ENCODE results near the gene DHX15. TPM values are rescaled to one million over a fixed set of nuclear protein-coding genes. Genes with fewer than 3 reads are reported as not detected.

The DHX15 gene
- total and polyA plus RNA-seq, 8 donors, result 47.5 to 699 (median 127) TPM

DNA sequence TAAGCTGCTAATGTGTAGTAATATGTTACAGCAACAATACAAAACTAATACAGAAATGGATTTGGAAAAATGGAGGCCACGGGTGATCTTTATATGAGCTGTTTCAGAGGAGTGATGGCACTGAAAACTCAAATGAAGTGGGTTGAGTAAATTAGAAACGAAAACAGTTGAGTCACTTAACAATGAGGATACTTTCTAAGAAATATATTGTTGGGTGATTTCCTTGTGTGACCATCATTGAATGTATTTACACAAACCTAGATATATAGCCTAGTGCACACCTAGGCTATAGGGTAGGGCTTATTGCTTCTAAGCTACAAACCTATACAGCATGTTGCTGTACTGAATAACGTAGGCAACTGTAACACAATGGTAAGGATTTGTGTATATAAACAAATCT, 30.5 kb upstream of the DHX15 start:
- TF ChIP-seq, protein P1, sequence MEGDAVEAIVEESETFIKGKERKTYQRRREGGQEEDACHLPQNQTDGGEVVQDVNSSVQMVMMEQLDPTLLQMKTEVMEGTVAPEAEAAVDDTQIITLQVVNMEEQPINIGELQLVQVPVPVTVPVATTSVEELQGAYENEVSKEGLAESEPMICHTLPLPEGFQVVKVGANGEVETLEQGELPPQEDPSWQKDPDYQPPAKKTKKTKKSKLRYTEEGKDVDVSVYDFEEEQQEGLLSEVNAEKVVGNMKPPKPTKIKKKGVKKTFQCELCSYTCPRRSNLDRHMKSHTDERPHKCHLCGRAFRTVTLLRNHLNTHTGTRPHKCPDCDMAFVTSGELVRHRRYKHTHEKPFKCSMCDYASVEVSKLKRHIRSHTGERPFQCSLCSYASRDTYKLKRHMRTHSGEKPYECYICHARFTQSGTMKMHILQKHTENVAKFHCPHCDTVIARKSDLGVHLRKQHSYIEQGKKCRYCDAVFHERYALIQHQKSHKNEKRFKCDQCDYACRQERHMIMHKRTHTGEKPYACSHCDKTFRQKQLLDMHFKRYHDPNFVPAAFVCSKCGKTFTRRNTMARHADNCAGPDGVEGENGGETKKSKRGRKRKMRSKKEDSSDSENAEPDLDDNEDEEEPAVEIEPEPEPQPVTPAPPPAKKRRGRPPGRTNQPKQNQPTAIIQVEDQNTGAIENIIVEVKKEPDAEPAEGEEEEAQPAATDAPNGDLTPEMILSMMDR (IDR thresholded peaks at IDR 0.05), result no peak
- TF ChIP-seq POLR2A (IDR thresholded peaks at IDR 0.05), result no peak
- no peak for TF ChIP-seq EP300 (IDR thresholded peaks at IDR 0.05)
- TF ChIP-seq POLR2AphosphoS5 (IDR thresholded peaks at IDR 0.05), result no peak
- H3K9me3 ChIP-seq, result no peaks in the 10 kb centered on the region
- H3K27ac ChIP-seq, result no peak overlapping the region
- no peaks in the 10 kb centered on the region for H3K4me1 ChIP-seq
- H3K4me3 ChIP-seq, result no peak overlapping the region
- DNase-seq, result no peak
- H3K36me3 ChIP-seq, result no peaks in the 10 kb centered on the region
- WGBS, 5 donors, result 73 to 83% (median 76%) methylated on average over 3 of the region's 3 CpGs
- H3K27me3 ChIP-seq, result no peaks in the 10 kb centered on the region
- intact Hi-C loops (cut with DNase I; ENCODE audit: low total_unique reads), result no loop called here

DNA sequence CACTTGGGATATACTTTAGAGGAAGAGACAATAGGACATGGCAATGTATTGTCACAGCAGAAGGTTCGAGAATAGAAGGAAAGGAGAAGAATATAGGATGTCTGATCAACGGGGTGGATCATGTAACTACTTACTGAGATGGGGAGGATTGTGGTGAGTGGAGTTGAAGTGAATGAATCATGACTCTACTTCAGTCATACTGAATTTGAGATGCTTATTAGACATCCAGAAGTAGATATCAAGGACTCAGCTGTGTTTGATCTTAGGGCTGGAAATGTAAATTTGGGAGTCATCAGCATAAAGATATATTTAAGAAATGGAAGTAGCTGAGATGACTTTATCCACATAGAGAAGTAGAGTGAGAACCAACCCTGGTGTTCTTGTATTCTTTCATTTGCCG, 29.1 kb upstream of the DHX15 start:
- no peaks in the 10 kb centered on the region for H3K27me3 ChIP-seq
- H3K4me3 ChIP-seq, result no peak overlapping the region
- no peaks in the 10 kb centered on the region for H3K36me3 ChIP-seq
- TF ChIP-seq POLR2AphosphoS5 (IDR thresholded peaks at IDR 0.05) (no peak), EP300 (IDR thresholded peaks at IDR 0.05) (no peak), POLR2A (IDR thresholded peaks at IDR 0.05) (no peak)
- TF ChIP-seq, protein P1 (IDR thresholded peaks at IDR 0.05), result no peak
- H3K27ac ChIP-seq, result no peak overlapping the region
- no peak for DNase-seq
- H3K4me1 ChIP-seq, result no peaks in the 10 kb centered on the region
- intact Hi-C loops (cut with DNase I; ENCODE audit: low total_unique reads), result no loop called here
- WGBS, 5 donors, result 64 to 89% (median 87%) methylated on average over 3 of the region's 3 CpGs
- no peaks in the 10 kb centered on the region for H3K9me3 ChIP-seq

DNA sequence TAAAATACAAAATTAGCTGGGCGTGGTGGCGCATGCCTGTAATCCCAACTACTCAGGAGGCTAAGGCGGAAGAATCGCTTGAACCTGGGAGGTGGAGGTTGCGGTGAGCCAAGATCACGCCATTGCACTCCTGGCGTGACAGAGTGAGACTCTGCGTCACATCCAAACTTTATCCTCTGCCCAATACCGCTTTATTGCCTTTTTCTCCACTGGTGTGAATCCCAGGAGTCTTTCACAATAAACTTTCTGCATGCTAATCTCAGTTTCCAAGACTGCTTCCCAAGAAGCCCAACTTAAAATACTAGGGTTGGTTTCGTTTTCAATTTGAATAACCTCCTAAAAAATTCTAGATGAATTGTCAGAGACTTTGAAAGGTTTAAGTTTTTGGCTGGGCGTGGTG, 27.2 kb upstream of the DHX15 start:
- TF ChIP-seq POLR2AphosphoS5 (IDR thresholded peaks at IDR 0.05) (no peak), POLR2A (IDR thresholded peaks at IDR 0.05) (no peak), EP300 (IDR thresholded peaks at IDR 0.05) (no peak)
- TF ChIP-seq, protein P1 (IDR thresholded peaks at IDR 0.05), result no peak
- Histone ChIP-seq H3K9me3 (no peaks in the 10 kb centered on the region), H3K4me1 (peaks cover 0 to 5% (median 0%) of the 10 kb centered on the region in 4 donors), H3K36me3 (no peaks in the 10 kb centered on the region), H3K27ac (no peak overlapping the region), H3K4me3 (no peak overlapping the region), H3K27me3 (no peaks in the 10 kb centered on the region)
- intact Hi-C loops (cut with DNase I; ENCODE audit: low total_unique reads), result no loop called here
- WGBS, 5 donors, result 91 to 98% (median 95%) methylated on average over 11 of the region's 11 CpGs
- DNase-seq, result no peak

DNA sequence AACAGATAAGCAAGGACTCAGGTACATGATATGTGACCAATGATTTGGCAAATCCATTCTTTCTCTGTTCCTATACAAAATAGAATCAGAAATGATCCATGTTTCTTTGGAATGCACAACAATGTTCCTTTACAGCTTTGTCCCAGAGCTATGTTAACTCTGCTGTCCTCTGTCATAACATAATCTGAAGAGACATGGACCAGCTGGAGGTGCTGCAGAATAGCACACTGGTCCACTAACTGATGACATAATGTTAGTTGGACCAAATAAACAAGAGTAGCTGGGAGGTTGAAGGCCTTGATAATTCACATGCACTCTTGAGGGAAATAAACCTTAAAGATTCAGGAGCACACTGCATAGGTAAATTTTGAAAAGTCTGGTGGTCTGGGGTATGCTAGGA, 23.0 kb upstream of the DHX15 start:
- intact Hi-C loops (cut with DNase I; ENCODE audit: low total_unique reads), result no loop called here
- H3K4me3 ChIP-seq, result no peak overlapping the region
- H3K4me1 ChIP-seq, result peaks cover 0 to 24% (median 0%) of the 10 kb centered on the region in 4 donors
- H3K27me3 ChIP-seq, result no peaks in the 10 kb centered on the region
- TF ChIP-seq, protein P1 (IDR thresholded peaks at IDR 0.05), result no peak
- peak in 1 of 3 donors; percentile 45 for TF ChIP-seq POLR2AphosphoS5 (IDR thresholded peaks at IDR 0.05)
- no peak for TF ChIP-seq POLR2A (IDR thresholded peaks at IDR 0.05)
- no peak for TF ChIP-seq EP300 (IDR thresholded peaks at IDR 0.05)
- H3K36me3 ChIP-seq, result no peaks in the 10 kb centered on the region
- H3K9me3 ChIP-seq, result no peaks in the 10 kb centered on the region
- DNase-seq, result peak in 1 of 2 donors; percentile 75
- H3K27ac ChIP-seq, result no peak overlapping the region

Data from stomach (tissue), 9 donors.